ENCODE measurements around the gene GPC6. TPM values are rescaled to one million over a fixed set of nuclear protein-coding genes. Genes with fewer than 3 reads are reported as not detected.

The GPC6 gene
- polyA plus RNA-seq, 4 donors: 47.9 to 66.1 (median 61.3) TPM

- no peak for DNase-seq (ENCODE audit: low read depth in 4 of 4, low spot score in 2 of 4)
These were observed 323.6 kb downstream of the GPC6 start for GRCh38 chr13:93550236-93550635.

GRCh38 chr13:93552596-93552995, 326.0 kb downstream of the GPC6 start:
- DNase-seq (ENCODE audit: low read depth in 4 of 4, low spot score in 2 of 4): no peak

- DNase-seq (ENCODE audit: low read depth in 4 of 4, low spot score in 2 of 4): no peak
These were observed 327.9 kb downstream of the GPC6 start for GRCh38 chr13:93554514-93554913.

GRCh38 chr13:93558637-93559036, 332.0 kb downstream of the GPC6 start:
- DNase-seq (ENCODE audit: low read depth in 4 of 4, low spot score in 2 of 4): no peak

- DNase-seq (ENCODE audit: low read depth in 4 of 4, low spot score in 2 of 4): no peak
These were observed 333.1 kb downstream of the GPC6 start for GRCh38 chr13:93559718-93560117.

- DNase-seq (ENCODE audit: low read depth in 4 of 4, low spot score in 2 of 4): no peak
These were observed 335.1 kb downstream of the GPC6 start for GRCh38 chr13:93561576-93562225.

- no peak for DNase-seq (ENCODE audit: low read depth in 4 of 4, low spot score in 2 of 4)
These were observed 336.1 kb downstream of the GPC6 start for GRCh38 chr13:93562676-93563075.

- no peak for DNase-seq (ENCODE audit: low read depth in 4 of 4, low spot score in 2 of 4)
These were observed 350.5 kb downstream of the GPC6 start for GRCh38 chr13:93577105-93577504.

- no peak for DNase-seq (ENCODE audit: low read depth in 4 of 4, low spot score in 2 of 4)
These were observed 363.2 kb downstream of the GPC6 start for GRCh38 chr13:93589788-93590187.

GRCh38 chr13:93603043-93603442, 376.4 kb downstream of the GPC6 start:
- no peak for DNase-seq (ENCODE audit: low read depth in 4 of 4, low spot score in 2 of 4)

GRCh38 chr13:93614776-93615175, 388.2 kb downstream of the GPC6 start:
- no peak for DNase-seq (ENCODE audit: low read depth in 4 of 4, low spot score in 2 of 4)

- no peak for DNase-seq (ENCODE audit: low read depth in 4 of 4, low spot score in 2 of 4)
These were observed 393.7 kb downstream of the GPC6 start for GRCh38 chr13:93620181-93620765.

- no peak for DNase-seq (ENCODE audit: low read depth in 4 of 4, low spot score in 2 of 4)
These were observed 394.4 kb downstream of the GPC6 start for GRCh38 chr13:93621051-93621450.

- no peak for DNase-seq (ENCODE audit: low read depth in 4 of 4, low spot score in 2 of 4)
These were observed 395.4 kb downstream of the GPC6 start for GRCh38 chr13:93621966-93622365.

GRCh38 chr13:93624311-93624777, 397.7 kb downstream of the GPC6 start:
- DNase-seq (ENCODE audit: low read depth in 4 of 4, low spot score in 2 of 4): no peak

- no peak for DNase-seq (ENCODE audit: low read depth in 4 of 4, low spot score in 2 of 4)
These were observed 398.9 kb downstream of the GPC6 start for GRCh38 chr13:93625536-93625935.

- DNase-seq (ENCODE audit: low read depth in 4 of 4, low spot score in 2 of 4): no peak
These were observed 401.7 kb downstream of the GPC6 start for GRCh38 chr13:93628136-93628797.

GRCh38 chr13:93635616-93636032, 409.0 kb downstream of the GPC6 start:
- no peak for DNase-seq (ENCODE audit: low read depth in 4 of 4, low spot score in 2 of 4)

GRCh38 chr13:93637852-93638251, 411.2 kb downstream of the GPC6 start:
- DNase-seq (ENCODE audit: low read depth in 4 of 4, low spot score in 2 of 4): no peak

GRCh38 chr13:93640452-93640851, 413.8 kb downstream of the GPC6 start:
- DNase-seq (ENCODE audit: low read depth in 4 of 4, low spot score in 2 of 4): no peak

- no peak for DNase-seq (ENCODE audit: low read depth in 4 of 4, low spot score in 2 of 4)
These were observed 419.6 kb downstream of the GPC6 start for GRCh38 chr13:93646245-93646644.

- no peak for DNase-seq (ENCODE audit: low read depth in 4 of 4, low spot score in 2 of 4)
These were observed 422.9 kb downstream of the GPC6 start for GRCh38 chr13:93649496-93649895.
